Natural killer cell (primary cell): Measurements from ENCODE around the gene KRT3. TPM values are rescaled to one million over a fixed set of nuclear protein-coding genes. Genes with fewer than 3 reads are reported as not detected.

ENCODE experiments used
- ATAC-seq, 3 donors: fragments of 150-1000 bp in 2 of 3; fragments of 200-7000 bp in 1 of 3; cut with Tn5 transposase; 1 replicate in 1 of 3; 2 replicates in 2 of 3; pipeline ENCODE4 v1.10.0; 2021; ENCODE audit warnings: mild to moderate bottlenecking in 2 of 3, moderate library complexity in 2 of 3
- DNase-seq, 2 donors: peaks; one replicate each; pipeline versions ENCODE4 v3.0.0 to v3.0.0-alpha.2; 2013 to 2021; ENCODE audit warnings: mixed read lengths in 1 of 2
- H3K27ac ChIP-seq: one replicate; pipeline ENCODE4 v1.5.1; 2013; ENCODE audit warnings: mild to moderate bottlenecking, low read length
- H3K27me3 ChIP-seq: one replicate; pipeline ENCODE4 v1.6.1; 2013; ENCODE audit warnings: low read length; ENCODE audit not compliant: control insufficient read depth, insufficient read depth
- H3K36me3 ChIP-seq: one replicate; pipeline ENCODE4 v1.6.1; 2013; ENCODE audit warnings: low read length; ENCODE audit not compliant: control insufficient read depth, insufficient read depth
- H3K4me1 ChIP-seq: one replicate; pipeline ENCODE4 v1.6.1; 2013; ENCODE audit warnings: low read length; ENCODE audit not compliant: control insufficient read depth, insufficient read depth
- H3K4me3 ChIP-seq: one replicate; pipeline ENCODE4 v1.5.1; 2013; ENCODE audit warnings: low read length
- H3K9me3 ChIP-seq: one replicate; pipeline ENCODE4 v1.6.1; 2013; ENCODE audit warnings: low read length; ENCODE audit not compliant: control insufficient read depth, insufficient read depth
- H3K27ac Mint-ChIP-seq, 2 donors: one replicate each; pipeline ENCODE4 v1.8.0; 2022; ENCODE audit warnings: mild to moderate bottlenecking in 2 of 2, mixed read lengths in 2 of 2, moderate library complexity in 1 of 2
- H3K27me3 Mint-ChIP-seq, 2 donors: one replicate each; pipeline ENCODE4 v1.8.0; 2022; ENCODE audit warnings: low read depth in 2 of 2, mixed read lengths in 2 of 2
- H3K36me3 Mint-ChIP-seq: one replicate; pipeline ENCODE4 v1.8.0; 2022; ENCODE audit warnings: mixed read lengths
- H3K4me1 Mint-ChIP-seq, 2 donors: one replicate each; pipeline ENCODE4 v1.8.0; 2022; ENCODE audit warnings: mixed read lengths in 2 of 2
- H3K4me3 Mint-ChIP-seq: one replicate; pipeline ENCODE4 v1.8.0; 2022; ENCODE audit warnings: mild to moderate bottlenecking, moderate library complexity, mixed read lengths
- H3K9me3 Mint-ChIP-seq, 2 donors: one replicate each; pipeline ENCODE4 v1.8.0; 2022; ENCODE audit warnings: mixed read lengths in 2 of 2
- CTCF ChIP-seq: fragments of 200-600 bp; IDR thresholded peaks from one replicate; pipeline ENCODE4 v1.8.0; 2022; ENCODE audit warnings: antibody characterized with exemption
- WGBS: methylation state at CpG from one replicate; pipeline ENCODE4 v1.1.7; 2013; ENCODE audit warnings: missing lambda C conversion rate; ENCODE audit not compliant: insufficient coverage; 5-methylcytosine and 5-hydroxymethylcytosine counted together
- intact Hi-C: fragments of 100-400 bp; cut with micrococcal nuclease; formaldehyde crosslinking; loops from one replicate; pipeline ENCODE4 v1.14.2; 2022
- total RNA-seq, 4 donors: library from RNA; stranded (reverse); fragments of 120-200 nt in 1 of 4; gene quantifications; one replicate each; pipeline versions ENCODE4 v1.2.3 to v1.2.4, GENCODE V29; 2013 to 2022

Gene KRT3
- total RNA-seq, 3 donors from 2014 or later (not counting 1 experiment from before 2014, with no cell fraction given): not detected

GRCh38 chr12:52756281-52756960 lies 39.5 kb downstream of the KRT3 start:
- H3K27ac ChIP-seq: no peak overlapping the region
- Mint-ChIP-seq H3K27me3 (peaks cover 0 to 11% of the 10 kb centered on the region in 2 donors), H3K4me3 (no peak overlapping the region), H3K36me3 (no peaks in the 10 kb centered on the region), H3K4me1 (no peaks in the 10 kb centered on the region), H3K9me3 (peaks cover 2 to 7% of the 10 kb centered on the region in 2 donors), H3K27ac (no peak overlapping the region)
- no peak for ATAC-seq
- no peaks in the 10 kb centered on the region for H3K4me1 ChIP-seq
- no peak overlapping the region for H3K4me3 ChIP-seq
- peaks cover 14% of the 10 kb centered on the region for H3K9me3 ChIP-seq
- H3K36me3 ChIP-seq: no peaks in the 10 kb centered on the region
- intact Hi-C loops: no loop called here
- 88% methylated on average over 8 of the region's 8 CpGs for WGBS
- TF ChIP-seq CTCF: no peak
- DNase-seq: no peak
- H3K27me3 ChIP-seq: peaks cover 7% of the 10 kb centered on the region

DNA sequence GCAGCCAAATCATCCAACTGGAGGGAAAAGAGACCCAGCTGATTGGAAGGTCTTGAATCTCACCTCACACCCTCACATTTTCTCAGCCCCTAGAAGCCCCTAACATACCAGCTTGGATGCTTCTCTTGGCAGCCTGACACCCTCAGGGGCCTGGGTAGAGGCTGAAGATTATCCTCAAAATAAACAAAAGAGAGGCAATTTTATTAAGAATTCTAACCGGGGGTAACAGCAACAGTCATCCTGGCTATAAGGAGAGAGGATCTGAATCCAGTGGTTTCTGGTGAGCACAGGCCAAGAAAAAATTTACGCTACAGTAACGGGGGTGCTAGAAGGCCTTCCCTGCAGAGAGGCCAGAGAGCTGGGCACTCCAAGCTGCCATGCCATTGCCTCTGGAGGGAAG lies 40.4 kb downstream of the KRT3 start:
- Histone ChIP-seq H3K4me3 (no peak overlapping the region), H3K9me3 (peaks cover 9% of the 10 kb centered on the region), H3K27me3 (peaks cover 7% of the 10 kb centered on the region), H3K27ac (no peak overlapping the region), H3K4me1 (no peaks in the 10 kb centered on the region), H3K36me3 (no peaks in the 10 kb centered on the region)
- Mint-ChIP-seq H3K9me3 (peaks cover 0 to 3% of the 10 kb centered on the region in 2 donors), H3K36me3 (no peaks in the 10 kb centered on the region), H3K27ac (no peak overlapping the region), H3K27me3 (peaks cover 0 to 18% of the 10 kb centered on the region in 2 donors), H3K4me1 (no peaks in the 10 kb centered on the region), H3K4me3 (no peak overlapping the region)
- 87% methylated on average over 3 of the region's 3 CpGs for WGBS
- DNase-seq (no peak), ATAC-seq (no peak)
- no peak for TF ChIP-seq CTCF
- intact Hi-C loops: no loop called here

DNA sequence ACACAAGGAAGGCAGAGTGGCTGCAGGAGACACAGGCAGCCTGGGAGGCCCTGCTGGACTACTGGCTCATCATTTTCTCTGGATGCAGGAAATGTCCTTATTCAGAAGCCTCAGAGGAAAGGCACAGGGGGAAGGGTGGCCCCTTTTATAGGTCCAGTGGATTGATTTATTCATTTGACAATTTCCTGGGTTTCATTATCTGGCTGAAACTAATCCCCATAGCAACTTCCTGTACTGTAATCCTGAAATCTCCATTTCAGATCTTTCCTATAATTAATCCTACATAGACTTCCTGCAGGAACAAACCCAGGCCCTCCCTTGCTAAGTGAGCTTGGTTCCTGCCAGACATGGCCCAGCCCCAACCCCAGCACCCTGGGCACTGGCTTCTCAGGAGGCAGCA lies 41.8 kb downstream of the KRT3 start:
- ATAC-seq (no peak), DNase-seq (no peak)
- TF ChIP-seq CTCF: no peak
- Mint-ChIP-seq H3K4me1 (no peaks in the 10 kb centered on the region), H3K9me3 (no peaks in the 10 kb centered on the region), H3K27me3 (peaks cover 0 to 28% of the 10 kb centered on the region in 2 donors), H3K36me3 (no peaks in the 10 kb centered on the region), H3K27ac (no peak overlapping the region), H3K4me3 (no peak overlapping the region)
- Histone ChIP-seq H3K27me3 (peaks cover 7% of the 10 kb centered on the region), H3K4me3 (no peak overlapping the region), H3K4me1 (no peaks in the 10 kb centered on the region), H3K36me3 (no peaks in the 10 kb centered on the region), H3K9me3 (no peaks in the 10 kb centered on the region), H3K27ac (no peak overlapping the region)
- intact Hi-C loops: no loop called here

DNA sequence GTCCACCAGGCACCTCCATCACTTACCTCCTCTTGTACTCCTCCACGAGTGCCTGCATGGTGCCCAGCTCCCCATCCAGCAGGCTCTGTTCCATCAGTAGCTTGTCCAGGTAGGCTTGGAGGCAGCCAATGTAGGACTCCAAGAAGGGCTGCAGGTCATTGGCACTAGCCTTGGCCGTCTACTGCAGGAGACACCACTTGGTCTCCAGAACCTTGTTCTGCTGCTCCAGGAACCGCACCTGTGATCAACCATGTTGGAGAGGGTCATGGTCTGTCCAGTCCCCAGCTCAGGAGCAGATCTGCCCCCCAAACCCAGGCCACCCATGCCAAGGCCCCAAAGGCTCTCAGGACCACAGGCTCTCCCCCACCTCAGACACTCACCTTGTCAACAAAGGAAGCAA lies 42.6 kb downstream of the KRT3 start:
- H3K27ac Mint-ChIP-seq: no peak overlapping the region
- H3K4me1 ChIP-seq: no peaks in the 10 kb centered on the region
- peaks cover 8 to 29% of the 10 kb centered on the region in 2 donors for H3K27me3 Mint-ChIP-seq
- H3K27ac ChIP-seq: no peak overlapping the region
- no peak for ATAC-seq
- no peaks in the 10 kb centered on the region for H3K4me1 Mint-ChIP-seq
- peaks cover 7% of the 10 kb centered on the region for H3K27me3 ChIP-seq
- H3K4me3 Mint-ChIP-seq: no peak overlapping the region
- TF ChIP-seq CTCF: no peak
- intact Hi-C loops: no loop called here
- no peak for DNase-seq
- no peaks in the 10 kb centered on the region for H3K36me3 ChIP-seq
- no peaks in the 10 kb centered on the region for H3K9me3 Mint-ChIP-seq
- no peaks in the 10 kb centered on the region for H3K9me3 ChIP-seq
- H3K36me3 Mint-ChIP-seq: no peaks in the 10 kb centered on the region
- H3K4me3 ChIP-seq: no peak overlapping the region
- WGBS: 81% methylated on average over 3 of the region's 3 CpGs
